ENCODE results near the gene PIEZO2.

PIEZO2 gene

DNA sequence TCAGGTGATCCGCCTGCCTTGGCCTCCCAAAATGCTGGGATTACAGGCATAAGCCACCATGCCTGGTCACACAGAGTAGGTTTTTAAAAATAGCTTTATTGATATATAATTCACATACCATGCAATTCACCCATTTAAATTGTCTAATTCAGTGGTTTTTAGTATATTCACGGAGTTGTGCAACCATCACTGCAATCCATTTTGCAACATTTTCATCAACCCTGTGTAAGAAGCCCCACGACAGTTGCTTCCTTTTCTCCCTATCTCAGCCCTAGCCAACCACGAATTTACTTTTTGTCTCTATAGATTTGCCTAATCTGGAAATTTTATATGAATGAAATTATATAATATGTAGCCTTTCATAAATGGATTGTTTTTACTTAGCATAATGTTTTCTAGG lies 357.2 kb downstream of the PIEZO2 start:
- no peak for TF ChIP-seq ZFX (IDR thresholded peaks at IDR 0.05; ENCODE audit: borderline replicate concordance)
- TF ChIP-seq, protein P1, sequence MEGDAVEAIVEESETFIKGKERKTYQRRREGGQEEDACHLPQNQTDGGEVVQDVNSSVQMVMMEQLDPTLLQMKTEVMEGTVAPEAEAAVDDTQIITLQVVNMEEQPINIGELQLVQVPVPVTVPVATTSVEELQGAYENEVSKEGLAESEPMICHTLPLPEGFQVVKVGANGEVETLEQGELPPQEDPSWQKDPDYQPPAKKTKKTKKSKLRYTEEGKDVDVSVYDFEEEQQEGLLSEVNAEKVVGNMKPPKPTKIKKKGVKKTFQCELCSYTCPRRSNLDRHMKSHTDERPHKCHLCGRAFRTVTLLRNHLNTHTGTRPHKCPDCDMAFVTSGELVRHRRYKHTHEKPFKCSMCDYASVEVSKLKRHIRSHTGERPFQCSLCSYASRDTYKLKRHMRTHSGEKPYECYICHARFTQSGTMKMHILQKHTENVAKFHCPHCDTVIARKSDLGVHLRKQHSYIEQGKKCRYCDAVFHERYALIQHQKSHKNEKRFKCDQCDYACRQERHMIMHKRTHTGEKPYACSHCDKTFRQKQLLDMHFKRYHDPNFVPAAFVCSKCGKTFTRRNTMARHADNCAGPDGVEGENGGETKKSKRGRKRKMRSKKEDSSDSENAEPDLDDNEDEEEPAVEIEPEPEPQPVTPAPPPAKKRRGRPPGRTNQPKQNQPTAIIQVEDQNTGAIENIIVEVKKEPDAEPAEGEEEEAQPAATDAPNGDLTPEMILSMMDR (IDR thresholded peaks at IDR 0.05): no peak

GRCh38 chr18:10791169-10791831 lies 358.1 kb downstream of the PIEZO2 start:
- H3K27ac ChIP-seq: no peak overlapping the region
- TF ChIP-seq, protein P1 (IDR thresholded peaks at IDR 0.05): no peak
- no peak for TF ChIP-seq ZFX (IDR thresholded peaks at IDR 0.05; ENCODE audit: borderline replicate concordance)

More for the DNA sequence above, 357.2 kb downstream of the PIEZO2 start:
- H3K27ac ChIP-seq: no peak overlapping the region

DNA sequence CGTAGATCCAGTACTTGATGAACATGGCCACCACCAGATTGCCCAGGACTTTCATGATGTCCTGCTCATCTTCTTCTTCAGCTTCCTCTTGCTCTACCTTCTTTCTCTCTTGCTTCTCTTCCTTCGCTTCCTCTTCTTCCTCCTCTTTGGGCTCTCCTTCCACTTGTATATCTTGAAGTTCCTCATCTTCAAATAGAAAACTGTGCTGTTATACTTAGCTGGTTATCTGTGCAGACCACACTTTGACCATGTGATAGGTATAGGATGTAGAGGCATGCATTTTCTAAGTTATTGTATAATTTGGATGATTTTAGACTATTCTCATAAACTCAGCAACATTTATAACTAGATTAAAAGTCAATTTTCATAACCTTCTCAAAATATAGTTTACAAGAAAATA lies 360.2 kb downstream of the PIEZO2 start:
- H3K27ac ChIP-seq: no peak overlapping the region
- TF ChIP-seq ZFX (IDR thresholded peaks at IDR 0.05; ENCODE audit: borderline replicate concordance): no peak
- TF ChIP-seq, protein P1 (IDR thresholded peaks at IDR 0.05): no peak

GRCh38 chr18:10787293-10787901 lies 362.0 kb downstream of the PIEZO2 start:
- no peak overlapping the region for H3K27ac ChIP-seq
- TF ChIP-seq ZFX (IDR thresholded peaks at IDR 0.05; ENCODE audit: borderline replicate concordance): no peak
- TF ChIP-seq, protein P1 (IDR thresholded peaks at IDR 0.05): peak; percentile 96

DNA sequence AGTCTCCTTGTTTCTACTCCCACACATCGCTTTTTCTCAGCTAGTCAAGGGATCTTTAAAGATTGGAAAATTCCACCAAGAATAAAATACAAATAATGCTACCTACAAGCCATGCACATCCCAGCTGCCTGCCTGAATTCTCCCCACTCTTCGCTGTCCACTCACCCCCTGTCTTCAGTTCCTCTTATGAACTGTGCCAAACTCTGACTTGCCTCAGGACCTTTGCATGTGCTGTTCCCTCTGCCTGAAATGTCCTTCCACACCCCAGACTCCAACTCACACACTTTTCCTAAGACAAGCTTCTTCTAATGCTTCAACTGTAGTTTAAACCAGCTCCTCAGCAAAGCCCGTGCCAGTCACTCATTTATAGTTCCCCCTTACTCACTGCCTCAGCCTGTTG lies 363.6 kb downstream of the PIEZO2 start:
- TF ChIP-seq, protein P1 (IDR thresholded peaks at IDR 0.05): no peak
- no peak for TF ChIP-seq ZFX (IDR thresholded peaks at IDR 0.05; ENCODE audit: borderline replicate concordance)

GRCh38 chr18:10784596-10785202 lies 364.7 kb downstream of the PIEZO2 start:
- no peak overlapping the region for H3K27ac ChIP-seq
- TF ChIP-seq, protein P1 (IDR thresholded peaks at IDR 0.05): 0 out of 2 replicates have a peak, but pooled peaks have one; percentile 6
- no peak for TF ChIP-seq ZFX (IDR thresholded peaks at IDR 0.05; ENCODE audit: borderline replicate concordance)

More for the DNA sequence above, 363.6 kb downstream of the PIEZO2 start:
- no peak overlapping the region for H3K27ac ChIP-seq

DNA sequence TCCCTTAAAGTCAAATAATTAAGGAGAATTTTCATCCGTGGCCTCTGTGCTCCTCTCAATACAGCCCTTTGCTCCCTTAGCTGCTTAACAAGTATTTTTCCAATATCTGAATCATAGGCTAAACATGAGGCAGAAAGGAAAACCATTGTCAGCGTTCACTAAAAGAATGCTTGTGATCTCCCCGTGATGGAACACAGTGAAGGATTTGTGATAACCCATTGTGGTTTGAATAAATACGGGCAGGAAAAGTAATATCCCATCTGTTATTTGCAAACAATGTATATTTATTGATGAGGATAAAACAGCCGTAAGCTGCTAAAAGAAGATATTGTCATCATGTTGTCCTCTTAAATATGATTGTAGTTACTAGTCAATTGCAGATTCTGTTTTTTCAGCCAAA lies 365.4 kb downstream of the PIEZO2 start:
- no peak overlapping the region for H3K27ac ChIP-seq
- TF ChIP-seq, protein P1 (IDR thresholded peaks at IDR 0.05): no peak
- TF ChIP-seq ZFX (IDR thresholded peaks at IDR 0.05; ENCODE audit: borderline replicate concordance): no peak
